IPS-NIHi7 (cell line): ENCODE data around the gene DDX49.
"Not testable (repeated sequence)": the region's sequence is repeated elsewhere in the genome, so short reads cannot be mapped to it uniquely, and the experiment has no call there.

Experiments
- DNase-seq: peaks from one replicate; pipeline ENCODE4 v3.0.0; 2012; ENCODE audit warnings: mixed read lengths; ENCODE audit errors: extremely low spot score

DDX49 gene

DNA sequence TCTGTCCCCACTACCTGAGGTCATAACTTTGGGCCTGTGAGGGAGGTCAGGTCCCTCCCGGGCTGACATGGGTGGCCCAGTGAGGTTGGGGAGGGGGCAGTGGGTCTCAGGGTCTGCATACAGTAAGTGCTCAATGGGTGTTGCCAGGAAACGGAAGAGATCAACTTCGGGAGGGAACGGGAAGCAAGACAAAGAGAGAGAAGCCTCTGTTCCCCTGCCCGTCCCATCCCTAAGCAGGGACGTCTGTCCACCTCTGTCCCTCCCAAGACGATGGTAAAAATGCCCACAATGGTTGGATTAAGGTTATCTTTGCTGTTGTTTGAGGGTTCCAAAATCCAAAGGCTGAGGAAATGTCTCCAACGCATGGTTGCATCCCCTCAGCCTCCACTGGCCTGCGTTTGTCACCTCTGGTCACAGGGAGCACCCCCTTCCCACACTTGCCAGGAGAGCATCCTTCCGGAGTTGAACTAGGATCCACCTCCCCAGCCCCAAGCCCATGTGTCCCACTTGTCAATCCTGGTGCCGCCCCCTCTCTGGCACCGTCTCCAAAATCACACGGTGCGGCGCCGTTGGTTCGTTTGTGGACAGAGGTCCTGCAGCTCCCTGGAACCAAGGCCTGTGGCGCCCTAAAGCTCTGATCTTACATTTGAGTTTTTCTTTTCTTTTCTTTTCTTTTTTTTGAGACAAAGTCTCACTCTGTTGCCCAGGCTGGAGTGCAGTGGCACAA is 22.3 kb downstream of the DDX49 start:
- no peak for DNase-seq

DNA sequence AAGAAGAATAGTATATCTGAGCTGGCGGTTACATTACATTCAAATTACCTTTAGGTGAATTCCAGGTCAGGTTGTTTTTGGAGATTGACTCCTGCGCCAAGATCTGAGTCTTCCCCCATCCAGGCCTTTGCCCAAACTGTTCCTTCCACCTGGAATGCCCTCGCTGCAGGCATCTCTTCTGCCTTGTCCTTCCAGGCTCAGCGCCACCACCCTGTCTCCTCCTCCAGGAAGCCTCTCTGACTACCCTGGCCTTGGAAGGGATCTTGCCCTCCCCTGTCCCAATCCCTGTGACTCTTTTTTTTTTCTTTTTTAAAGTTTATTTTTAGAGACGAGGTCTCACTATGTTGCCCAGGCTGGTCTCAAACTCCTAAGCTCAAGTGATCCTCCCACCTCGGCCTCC is 23.2 kb downstream of the DDX49 start:
- DNase-seq, result no peak

DNA sequence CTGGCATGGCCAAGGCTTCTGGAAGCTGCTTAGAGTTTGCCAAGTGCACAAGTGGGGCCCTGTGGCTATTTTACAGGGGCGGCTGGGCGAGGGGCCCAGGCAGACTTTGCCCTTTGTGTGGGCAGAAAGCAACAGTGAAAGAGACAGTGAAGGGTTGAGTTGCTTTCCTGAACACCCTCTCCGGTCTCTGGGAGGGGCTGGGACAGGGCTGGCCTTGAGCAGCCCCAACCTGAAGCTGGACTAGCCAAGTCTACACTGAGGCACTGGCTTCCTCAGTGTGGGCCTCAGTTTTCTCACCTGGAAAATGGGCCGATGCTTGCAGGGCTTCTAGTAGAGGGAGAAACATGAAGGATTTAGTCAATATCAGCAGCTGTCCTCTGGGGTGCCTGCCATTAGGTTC is 23.9 kb downstream of the DDX49 start:
- no peak for DNase-seq

GRCh38 chr19:18945297-18945696 is 25.8 kb downstream of the DDX49 start:
- DNase-seq, result no peak

DNA sequence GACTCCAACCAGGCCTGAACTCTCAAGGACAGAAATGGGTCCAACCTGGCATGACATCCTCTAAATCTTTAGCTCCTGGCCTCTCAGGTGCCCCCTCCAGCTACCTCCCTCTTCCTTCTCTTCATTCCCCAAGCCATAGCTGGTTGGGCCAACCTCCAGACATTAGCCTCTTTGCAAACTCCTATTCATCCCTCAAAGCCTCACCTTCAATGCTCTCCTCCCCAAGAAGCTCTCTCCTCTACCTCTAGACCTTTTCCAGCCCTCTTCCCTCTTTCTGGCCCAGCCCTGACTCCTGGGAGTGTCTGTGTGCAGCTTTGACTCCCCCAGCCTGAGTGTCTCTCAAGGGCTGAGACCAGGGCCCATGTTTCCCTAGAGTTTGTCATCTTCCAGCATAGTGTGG is 26.8 kb downstream of the DDX49 start:
- no peak for DNase-seq

DNA sequence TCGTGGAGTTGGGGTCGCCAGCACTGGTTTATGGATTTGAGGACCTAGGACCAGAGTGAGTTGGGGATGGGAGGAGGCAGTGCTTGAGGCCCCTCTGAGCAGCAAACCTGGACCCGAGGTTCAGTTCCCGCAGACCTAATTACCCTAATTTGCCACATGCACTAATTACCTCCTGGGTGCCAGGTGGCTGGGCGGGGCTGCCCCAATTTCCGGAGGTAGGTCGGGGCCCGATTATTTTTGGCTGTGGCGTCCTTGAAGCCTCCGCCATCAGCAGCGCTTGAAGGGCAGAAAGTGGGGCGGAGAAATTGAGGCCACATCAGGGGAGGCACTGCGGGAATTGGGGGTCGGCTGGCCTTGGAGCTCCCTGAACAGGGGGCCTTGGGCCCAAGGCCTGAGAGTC is 27.4 kb downstream of the DDX49 start:
- no peak for DNase-seq

DNA sequence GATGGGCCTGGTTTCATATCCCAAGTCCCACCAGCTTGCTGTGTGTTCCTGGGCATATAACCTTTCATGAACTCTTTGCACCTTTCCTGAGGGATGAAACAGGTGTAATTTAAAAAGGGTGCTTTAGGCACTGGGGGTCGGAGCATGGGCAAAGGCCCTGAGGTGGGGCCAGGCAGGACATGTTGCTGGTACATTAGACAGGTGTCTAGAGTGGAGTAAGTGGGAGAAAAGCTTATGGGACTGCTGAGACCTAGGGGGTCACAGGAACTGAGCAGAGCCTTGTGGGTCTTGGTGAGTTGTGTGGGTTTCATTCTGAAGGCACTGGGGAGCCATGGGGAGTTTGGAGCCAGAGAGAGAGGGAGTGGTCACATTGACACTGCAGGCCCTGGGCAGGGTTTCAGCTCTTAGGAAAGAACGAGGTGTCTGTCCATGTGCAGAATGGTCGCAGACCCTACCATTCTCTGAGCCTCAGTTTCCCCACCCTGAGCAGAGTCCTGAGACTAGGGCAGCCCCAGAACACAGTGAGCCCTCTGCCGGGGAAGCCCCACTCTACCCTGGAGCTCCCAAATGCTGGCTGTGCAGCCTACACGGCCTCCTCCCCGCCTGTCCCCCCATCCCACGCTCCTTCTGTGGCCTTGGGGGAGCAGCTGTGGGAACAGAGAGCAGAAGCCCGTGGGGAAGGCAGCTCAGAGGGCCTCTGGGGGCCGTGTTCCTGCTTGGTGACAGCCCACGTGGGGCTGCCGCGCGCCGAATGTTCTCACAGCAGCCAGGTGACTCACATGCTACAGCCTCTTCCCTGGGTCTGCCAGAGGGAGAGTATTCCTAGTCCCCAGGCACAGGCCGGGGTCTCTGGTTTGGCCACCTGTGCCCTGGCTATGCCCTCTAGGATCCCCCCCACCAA is 28.8 kb downstream of the DDX49 start:
- no peak for DNase-seq

DNA sequence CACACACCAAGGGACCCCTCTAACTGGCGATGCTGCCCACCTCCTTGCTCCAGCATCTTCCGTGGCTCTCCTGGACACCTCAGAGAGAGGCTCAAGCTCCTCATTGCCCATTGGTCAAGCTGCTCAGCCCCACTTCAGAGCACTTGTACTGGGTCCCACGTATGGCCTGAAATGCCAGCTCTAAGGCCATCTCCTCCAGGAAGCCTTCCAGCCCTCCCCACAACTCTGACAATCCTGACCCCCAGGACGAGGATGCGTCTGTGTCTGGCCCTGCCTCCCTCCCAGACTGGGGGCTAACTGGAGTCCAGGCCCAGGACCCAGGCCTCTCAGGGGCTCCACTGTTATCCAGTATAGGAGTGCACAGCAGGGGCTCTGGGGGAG is 29.5 kb downstream of the DDX49 start:
- no peak for DNase-seq

DNA sequence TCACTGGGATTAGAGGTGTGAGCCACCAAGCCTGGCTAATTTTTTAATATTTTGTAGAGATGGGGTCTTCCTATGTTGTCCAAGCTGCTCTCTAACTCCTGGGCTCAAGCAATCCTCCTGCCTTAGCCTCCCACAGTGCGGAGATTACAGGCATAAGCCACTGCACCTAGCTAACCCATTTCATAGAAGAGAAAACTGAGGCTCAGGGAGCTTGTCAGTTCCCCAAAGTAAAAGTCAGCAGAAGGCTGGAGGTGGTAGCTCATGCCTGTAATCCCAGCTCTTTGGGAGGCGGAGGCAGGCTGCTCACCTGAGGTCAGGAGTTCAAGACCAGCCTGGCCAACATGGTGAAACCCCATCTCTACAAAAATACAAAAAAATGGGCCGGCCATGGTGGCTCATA is 30.3 kb downstream of the DDX49 start:
- no peak for DNase-seq

DNA sequence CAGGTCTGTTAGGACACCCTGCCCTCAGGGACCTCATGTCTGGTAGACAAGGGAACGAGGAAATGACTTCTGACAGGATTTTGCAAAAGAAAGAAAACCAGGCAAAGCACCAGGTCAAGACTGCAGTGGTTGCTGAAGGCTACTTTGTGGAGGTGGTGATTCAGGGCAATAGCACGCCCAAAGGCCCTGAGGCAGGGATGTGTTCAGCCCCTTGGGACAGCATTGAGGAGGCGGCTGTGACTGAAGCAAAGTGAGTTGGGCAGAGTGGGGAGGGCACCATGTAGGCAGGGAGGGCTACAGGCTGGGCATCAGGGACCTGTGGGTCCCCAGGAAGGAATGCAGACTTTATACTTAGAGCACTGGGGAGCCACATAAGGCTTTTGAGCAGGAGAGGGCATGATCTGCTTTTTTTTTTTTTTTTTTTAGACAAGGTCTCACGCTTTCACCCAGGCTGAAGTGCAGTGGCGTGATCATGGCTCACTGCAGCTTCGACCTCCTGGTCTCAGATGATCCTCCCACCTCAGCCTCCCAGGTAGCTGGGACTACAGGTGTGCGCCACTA is 32.3 kb downstream of the DDX49 start:
- DNase-seq, result no peak

- DNase-seq, result not testable (repeated sequence)
Observed at GRCh38 chr19:18952364-18953003, 33.0 kb downstream of the DDX49 start.

GRCh38 chr19:18954094-18954493 is 34.6 kb downstream of the DDX49 start:
- no peak for DNase-seq

DNA sequence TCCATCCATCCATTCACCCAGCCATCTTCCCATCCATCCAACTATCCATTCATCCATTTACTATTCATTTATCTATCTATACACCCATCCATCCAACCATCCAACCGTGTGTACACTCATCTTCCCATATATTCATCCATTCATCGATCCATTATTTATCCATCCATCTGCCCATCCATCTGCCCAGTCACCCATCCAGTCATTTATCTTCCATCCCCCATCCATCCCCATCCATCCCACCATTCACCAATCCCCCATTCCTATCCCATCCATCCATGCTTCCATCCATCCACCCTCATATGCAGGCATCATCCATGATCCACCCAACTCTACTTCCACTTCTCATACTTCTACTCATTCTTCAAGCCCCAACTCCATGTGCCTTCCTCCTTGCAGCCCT is 35.5 kb downstream of the DDX49 start:
- DNase-seq, result no peak

GRCh38 chr19:18960370-18960769 is 40.9 kb downstream of the DDX49 start:
- no peak for DNase-seq

DNA sequence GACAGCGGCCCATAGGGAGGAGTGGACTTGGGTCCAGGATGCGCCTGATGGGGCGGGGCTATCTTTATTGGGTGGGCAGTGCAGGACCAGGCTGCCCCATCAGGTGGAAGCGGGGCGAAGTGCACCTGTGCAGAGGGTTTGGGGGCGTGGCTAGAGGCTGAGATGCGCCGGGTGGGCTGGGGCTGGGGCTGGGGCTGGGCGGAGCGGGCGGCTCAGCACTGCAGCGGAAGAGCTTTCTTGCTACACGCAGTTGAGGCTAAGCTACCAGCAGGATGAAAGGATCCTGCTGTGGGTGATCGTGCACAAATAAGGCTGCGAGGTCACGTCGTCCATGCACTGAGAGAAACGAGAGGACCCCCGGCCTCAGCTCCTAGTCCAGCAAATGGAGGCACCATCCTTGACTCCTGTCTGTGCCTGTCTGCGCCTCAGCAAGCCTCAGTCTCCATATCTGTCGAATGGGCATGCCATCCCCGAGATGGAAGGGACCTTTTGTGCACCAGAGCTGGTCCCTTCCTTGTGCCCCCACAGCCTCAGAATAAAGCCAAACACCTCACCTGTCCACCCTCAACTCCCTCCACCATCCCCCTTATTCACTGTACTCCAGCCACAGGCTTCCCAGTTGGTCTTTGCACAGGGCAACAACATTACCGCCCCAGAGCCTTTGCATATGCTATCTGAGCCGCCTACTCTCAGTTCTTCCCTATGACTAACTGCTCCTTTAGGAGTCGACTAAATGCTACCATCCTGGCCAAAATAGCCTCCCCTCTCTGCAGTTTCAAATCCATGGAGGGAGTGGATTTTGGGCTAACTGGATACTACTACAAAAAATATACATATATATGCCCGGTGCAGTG is 42.5 kb downstream of the DDX49 start:
- peak; percentile 98 for DNase-seq

GRCh38 chr19:18964121-18964520 is 44.6 kb downstream of the DDX49 start:
- no peak for DNase-seq

GRCh38 chr19:18966307-18966706 is 46.8 kb downstream of the DDX49 start:
- no peak for DNase-seq

- no peak for DNase-seq
Observed at GRCh38 chr19:18967358-18968146, 48.0 kb downstream of the DDX49 start.

DNA sequence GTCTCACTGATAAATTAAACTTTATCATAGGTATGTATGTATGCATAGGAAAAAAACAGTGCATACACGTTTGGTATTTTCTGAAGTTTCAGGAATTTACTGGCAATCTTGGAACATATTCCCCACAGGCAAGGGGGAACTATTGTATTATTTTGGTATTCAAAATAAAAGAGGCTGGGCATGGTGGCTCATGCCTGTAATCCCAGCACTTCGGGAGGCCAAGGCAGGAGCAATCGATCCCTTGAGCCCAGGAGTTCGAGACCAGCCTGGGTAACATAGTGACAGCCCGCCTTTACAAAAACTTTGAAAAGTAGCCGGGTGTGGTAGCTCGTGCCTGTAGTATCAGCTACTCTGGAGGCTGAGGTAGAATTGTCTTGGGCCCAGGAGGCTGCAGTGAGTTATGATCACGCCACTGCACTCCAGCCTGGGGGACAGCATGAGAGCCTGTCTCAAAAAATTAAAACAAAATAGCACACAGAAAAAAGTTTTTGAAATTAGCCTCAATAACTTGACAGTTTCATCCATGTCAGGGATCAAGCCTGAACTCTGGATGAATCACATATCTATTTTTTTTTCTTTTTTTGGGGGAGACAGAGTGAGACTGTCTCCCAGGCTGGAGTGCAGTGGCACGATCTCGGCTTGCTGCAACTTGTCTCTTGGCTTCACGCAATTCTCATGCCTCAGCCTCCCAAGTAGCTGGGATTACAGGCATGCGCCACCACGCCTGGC is 50.6 kb downstream of the DDX49 start:
- no peak for DNase-seq

DNA sequence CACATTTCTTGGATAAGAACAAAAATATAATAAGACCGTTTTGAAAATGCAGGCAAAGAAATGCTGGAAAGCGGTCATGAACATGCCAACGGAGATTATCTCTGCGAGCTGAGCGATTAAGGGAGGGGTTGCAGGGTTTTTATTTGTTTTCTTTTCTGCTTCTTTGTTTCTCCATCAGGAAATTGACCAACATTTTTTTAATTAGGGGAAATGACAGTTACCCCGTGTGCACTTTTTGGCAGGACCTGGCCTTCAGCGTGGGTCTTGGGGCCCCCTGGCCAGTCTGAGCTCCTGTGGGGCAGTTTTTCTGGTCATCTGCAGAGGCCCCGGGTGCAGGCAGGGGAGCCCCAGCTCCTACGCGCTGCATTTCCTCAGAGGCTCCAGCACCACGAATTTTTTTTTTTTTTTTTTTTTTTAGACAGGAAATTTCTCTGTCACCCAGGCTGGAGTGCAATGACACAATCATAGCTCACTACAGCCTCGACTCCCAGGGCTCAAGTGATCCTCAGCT is 52.8 kb downstream of the DDX49 start:
- no peak for DNase-seq
